HepG2 (cell line): ENCODE data around the gene SURF1. TPM values are rescaled to one million over a fixed set of nuclear protein-coding genes. Genes with fewer than 3 reads are reported as not detected.

ENCODE experiments used
- ATAC-seq: fragments of 200-7000 bp; cut with Tn5 transposase; 3 replicates; pipeline ENCODE4 v1.9.1; 2020; ENCODE audit warnings: mild to moderate bottlenecking, moderate library complexity
- BruUV-seq: library from RNA; stranded (reverse); fragments of 400-500 nt; replicated peaks from 2 replicates; lab custom pipeline; 2021; lab: Mats Ljungman, UMichigan
- CTCF ChIA-PET: fragments of 300-600 bp; formaldehyde crosslinking; extraction: SDS; loops from one replicate; lab custom pipeline; 2021; ENCODE audit warnings: low total read pairs, inconsistent platforms, low intra/inter-chr PET ratio; lab: Yijun Ruan, JAX
- POLR2A ChIA-PET: fragments of 350-600 bp; sonication (Branson Sonifier 250); formaldehyde crosslinking; loops from one replicate; lab custom pipeline; 2020; ENCODE audit warnings: antibody characterized with exemption, inconsistent platforms; lab: Yijun Ruan, JAX
- DNase-seq: peaks from one replicate; pipeline ENCODE4 v3.0.0-alpha.2; 2015; ENCODE audit warnings: low spot score
- FAIRE-seq: peaks from 3 replicates; lab custom pipeline; 2011; peaks lifted over from hg19 to GRCh38; lab: Jason Lieb, UNC
- H2AFZ ChIP-seq: one replicate; pipeline ENCODE4 v1.6.1; 2011; ENCODE audit warnings: low read length, inconsistent platforms
- H3K27ac ChIP-seq: fragments of 300-600 bp; 3 replicates; pipeline ENCODE4 v1.8.0; 2011; ENCODE audit warnings: mixed run types, mild to moderate bottlenecking, mixed read lengths, low read length, inconsistent platforms; ENCODE audit not compliant: insufficient read depth; ENCODE audit errors: extremely low read length
- H3K27me3 ChIP-seq, 2 experiments: fragments of 200-600 bp in 1 of 2; 2 replicates in 1 of 2; 3 replicates in 1 of 2; pipeline versions ENCODE4 v1.6.0 to v1.8.0; 2011; ENCODE audit warnings: low read length in 2 of 2, mild to moderate bottlenecking in 2 of 2, moderate library complexity in 2 of 2, inconsistent platforms in 1 of 2; ENCODE audit not compliant: insufficient read depth in 2 of 2, control insufficient read depth in 1 of 2
- H3K36me3 ChIP-seq, 2 experiments: fragments of 200-600 bp in 1 of 2; replicated peaks in 1 of 2; 2 replicates in 1 of 2; 3 replicates in 1 of 2; pipeline versions ENCODE4 v1.5.1 to v1.8.0; 2011; ENCODE audit warnings: low read length in 2 of 2, inconsistent platforms in 1 of 2; ENCODE audit not compliant: insufficient read depth in 2 of 2, control insufficient read depth in 1 of 2
- H3K4me1 ChIP-seq: 2 replicates; pipeline ENCODE4 v1.5.1; 2012; ENCODE audit warnings: low read length, inconsistent platforms; ENCODE audit not compliant: insufficient read depth
- H3K4me2 ChIP-seq: 2 replicates; pipeline ENCODE4 v1.6.0; 2011; ENCODE audit warnings: low read depth, low read length, inconsistent platforms
- H3K4me3 ChIP-seq, 3 experiments: fragments of 200-600 bp in 1 of 3; sonication (generic), shearing (Covaris generic) in 1 of 3; replicated peaks in 1 of 3; 2 replicates each; pipeline ENCODE4 v1.5.1; 2011 to 2016; ENCODE audit warnings: low read length in 3 of 3, inconsistent platforms in 2 of 3, low read depth in 2 of 3, mild to moderate bottlenecking in 2 of 3, control low read depth in 1 of 3, mixed read lengths in 1 of 3; ENCODE audit not compliant: insufficient read depth in 1 of 3
- H3K79me2 ChIP-seq: one replicate; pipeline ENCODE4 v1.6.1; 2011; ENCODE audit warnings: low read length, inconsistent platforms; ENCODE audit not compliant: insufficient read depth
- H3K9ac ChIP-seq: 2 replicates; pipeline ENCODE4 v1.6.0; 2011; ENCODE audit warnings: mild to moderate bottlenecking, low read depth, low read length, inconsistent platforms; ENCODE audit not compliant: insufficient read depth
- H3K9me3 ChIP-seq: 2 replicates; pipeline ENCODE4 v1.5.1; 2012; ENCODE audit warnings: mild to moderate bottlenecking, low read length
- H4K20me1 ChIP-seq: 2 replicates; pipeline ENCODE4 v1.6.0; 2011; ENCODE audit warnings: inconsistent platforms, mild to moderate bottlenecking, low read length, moderate library complexity; ENCODE audit not compliant: insufficient read depth
- ATF4 ChIP-seq, 2 experiments: fragments of 450-650 bp in 1 of 2; sonication (generic) in 1 of 2; formaldehyde crosslinking; IDR thresholded peaks; 2 replicates each; pipeline versions ENCODE4 v1.5.0 to v1.8.0; 2020 to 2022; ENCODE audit warnings: mild to moderate bottlenecking in 1 of 2, missing genetic modification reagents in 1 of 2
- CEBPB ChIP-seq: IDR thresholded peaks from 2 replicates; pipeline ENCODE4 v1.6.1; 2011; ENCODE audit warnings: low read depth, low read length, improper control_type of control experiment, borderline replicate concordance
- EHMT2 ChIP-seq: fragments of 200-600 bp; sonication (generic); IDR thresholded peaks from 2 replicates; pipeline ENCODE4 v1.7.0; 2017; ENCODE audit warnings: antibody characterized with exemption, low read depth, low read length, borderline replicate concordance
- GATA4 ChIP-seq: sonication (generic); IDR thresholded peaks from 2 replicates; pipeline ENCODE4 v1.6.1; 2016; ENCODE audit warnings: antibody characterized with exemption, low read depth, borderline replicate concordance
- IRF2 ChIP-seq: IDR thresholded peaks from 2 replicates; pipeline ENCODE4 v1.6.1; 2018; ENCODE audit warnings: missing genetic modification reagents, missing compliant biosample characterization
- KDM5A ChIP-seq: fragments of 200-600 bp; sonication (generic); IDR thresholded peaks from 2 replicates; pipeline ENCODE4 v1.7.0; 2018; ENCODE audit warnings: antibody characterized with exemption, mild to moderate bottlenecking, low read length, borderline replicate concordance
- RBAK ChIP-seq: sonication (generic); formaldehyde crosslinking; IDR thresholded peaks from 2 replicates; pipeline ENCODE4 v1.5.1; 2020; ENCODE audit warnings: mild to moderate bottlenecking, missing genetic modification reagents
- SOX13 ChIP-seq, 3 experiments: fragments of 450-650 bp in 1 of 3; sonication (generic) in 1 of 3; formaldehyde crosslinking in 1 of 3; IDR thresholded peaks in 2 of 3; conservative IDR thresholded peaks in 1 of 3; 2 replicates each; pipeline versions ENCODE4 v1.5.0 to v1.6.1; 2016 to 2020; ENCODE audit warnings: antibody characterized with exemption in 1 of 3, mild to moderate bottlenecking in 1 of 3, missing compliant biosample characterization in 1 of 3, missing genetic modification reagents in 1 of 3, moderate library complexity in 1 of 3
- SRF ChIP-seq: IDR thresholded peaks from 2 replicates; pipeline ENCODE4 v1.6.1; 2011; ENCODE audit warnings: mild to moderate bottlenecking, low read depth, low read length, moderate library complexity
- TP53 ChIP-seq: sonication (generic); formaldehyde crosslinking; conservative IDR thresholded peaks from 2 replicates; pipeline ENCODE4 v1.4.0; 2020; ENCODE audit warnings: missing genetic modification reagents
- ZBTB26 ChIP-seq: IDR thresholded peaks from 2 replicates; pipeline ENCODE4 v1.6.1; 2016; ENCODE audit warnings: missing compliant biosample characterization, missing genetic modification reagents, borderline replicate concordance
- ZBTB44 ChIP-seq: sonication (generic); formaldehyde crosslinking; IDR thresholded peaks from 2 replicates; pipeline ENCODE4 v1.4.0; 2020; ENCODE audit warnings: missing genetic modification reagents
- ZNF557 ChIP-seq: sonication (generic); formaldehyde crosslinking; IDR thresholded peaks from 2 replicates; pipeline ENCODE4 v1.4.0; 2020; ENCODE audit warnings: missing genetic modification reagents
- ZNF614 ChIP-seq: IDR thresholded peaks from 2 replicates; pipeline ENCODE4 v1.6.1; 2018; ENCODE audit warnings: missing biosample characterization, missing genetic modification reagents, inconsistent platforms, borderline replicate concordance
- ZNF687 ChIP-seq: sonication (generic); formaldehyde crosslinking; IDR thresholded peaks from 2 replicates; pipeline ENCODE4 v1.5.1; 2020; ENCODE audit warnings: mild to moderate bottlenecking, missing genetic modification reagents, moderate library complexity
- WGBS: methylation state at CpG from one replicate; pipeline ENCODE4 v1.1.6; 2017; ENCODE audit warnings: low lambda C conversion rate; 5-methylcytosine and 5-hydroxymethylcytosine counted together
- in situ Hi-C: cut with HindIII; loops from 2 replicates; pipeline ENCODE4 v1.10.0; 2017; ENCODE audit warnings: low pct_unique_long_range_greater_than_20kb; ENCODE audit not compliant: extremely low pct_ligation_motif_present
- intact Hi-C: fragments of 100-400 bp; cut with micrococcal nuclease; formaldehyde crosslinking; loops from one replicate; pipeline ENCODE4 v1.10.0; 2022; ENCODE audit not compliant: unreplicated experiment
- polyA plus RNA-seq, 8 experiments: library from polyadenylated mRNA; depleted of rRNA in 3 of 8; stranded (reverse) in 7 of 8; unstranded in 1 of 8; fragments of >200 nt; fragmentation: Illumina TruSeq in 4 of 8; extraction: Trizol in 4 of 8; gene quantifications; 2 replicates each; pipeline versions ENCODE4 v1.2.1 to v1.2.3, GENCODE V29; 2011 to 2016; ENCODE audit warnings: low read depth in 4 of 8, missing spikeins in 1 of 8, mixed read lengths in 1 of 8; ENCODE audit not compliant: insufficient read depth in 1 of 8
- total RNA-seq, 5 experiments: library from RNA; depleted of rRNA; stranded (reverse); fragments of >200 nt; fragmentation: Illumina TruSeq; extraction: Trizol; gene quantifications; 2 replicates each; pipeline ENCODE4 v1.2.3, GENCODE V29; 2016; ENCODE audit warnings: low read depth in 1 of 5

The SURF1 gene
- total and polyA plus RNA-seq, 2 of the 13 experiments (the other 11 are each of a cell fraction or from before 2014, with no cell fraction given): 17.8 to 40.7 TPM

GRCh38 chr9:133390713-133391112, 34.4 kb upstream of the SURF1 start:
- Histone ChIP-seq H3K27me3 (no peaks in the 10 kb centered on the region), H3K79me2 (no peaks in the 10 kb centered on the region), H2AFZ (no peak overlapping the region), H3K9ac (no peak overlapping the region), H3K9me3 (no peaks in the 10 kb centered on the region), H3K36me3 (no peaks in the 10 kb centered on the region), H3K4me2 (peak overlapping the region; percentile 63), H3K4me3 (peak overlapping the region; percentile 11 to 52 (median 42); a peak in 2 of 6 replicates), H4K20me1 (no peaks in the 10 kb centered on the region), H3K27ac (peak overlapping the region; percentile 54), H3K4me1 (peaks cover 86% of the 10 kb centered on the region)
- no peak for FAIRE-seq
- no TSS peak for BruUV-seq
- ChIA-PET CTCF (no interaction called here), POLR2A (interaction anchor here (1.2 kb wide), 1 partner anchor 14 kb away, joined by 3 read pairs; the partner anchor contains the start of gene STKLD1)
- ATAC-seq: no peak
- in situ Hi-C loops: no loop called here
- no peak for DNase-seq
- WGBS: 8% methylated on average over 7 of the region's 7 CpGs
- intact Hi-C loops: loop anchor here (1.0 kb wide), 1 partner anchor 7 kb away; no protein-coding TSS in a partner anchor
- TF ChIP-seq ZNF557 (CRISPR knock-in tag) (no peak), ZNF614 (CRISPR knock-in tag) (no peak), ZBTB26 (0 out of 2 replicates have a peak, but pooled peaks have one; percentile 20), GATA4 (no peak), IRF2 (no peak), RBAK (CRISPR knock-in tag) (no peak), SRF (no peak), SOX13 (IDR thresholded peaks at IDR 0.05) (no peak), SOX13 (CRISPR knock-in tag; conservative IDR thresholded peaks at IDR 0.05 in 1 of 2, IDR thresholded peaks at IDR 0.05 in 1 of 2) (peak in 1 of 2 experiments; percentile 19; a peak in 1 of 4 replicates), EHMT2 (no peak), ZBTB44 (CRISPR knock-in tag) (no peak), ATF4 (CRISPR knock-in tag; IDR thresholded peaks at IDR 0.05) (peak in 1 of 2 experiments; percentile 73; a peak in 2 of 4 replicates), CEBPB (peak; percentile 9; the same call in 1 of the 2 replicates), ZNF687 (peak; percentile 42), TP53 (no peak), KDM5A (no peak)
